HEK293 (cell line): ENCODE data around the gene TMEM51.

ENCODE experiments used
- CTCF ChIA-PET: fragments of 350-600 bp; formaldehyde crosslinking; extraction: SDS; loops from one replicate; lab custom pipeline; 2021; ENCODE audit warnings: antibody characterized with exemption; lab: Yijun Ruan, JAX
- POLR2A ChIA-PET: fragments of 300-600 bp; formaldehyde crosslinking; extraction: SDS; loops from one replicate; lab custom pipeline; 2020; ENCODE audit warnings: antibody characterized with exemption, inconsistent platforms; lab: Yijun Ruan, JAX
- H3K27ac ChIP-seq: fragments of 200-500 bp; sonication (Bioruptor generic); 2 replicates; pipeline ENCODE4 v1.5.1; 2014; ENCODE audit warnings: low read depth, low read length, control low read depth, inconsistent platforms; ENCODE audit errors: extremely low read depth
- H3K36me3 ChIP-seq, 2 experiments: fragments of 200-500 bp in 1 of 2; sonication (Bioruptor generic) in 1 of 2; 1 replicate in 1 of 2; 2 replicates in 1 of 2; pipeline ENCODE4 v1.5.1; 2014 to 2017; ENCODE audit warnings: inconsistent platforms in 2 of 2, low read length in 2 of 2; ENCODE audit not compliant: control insufficient read depth in 2 of 2, insufficient read depth in 1 of 2
- H3K4me1 ChIP-seq: fragments of 200-500 bp; sonication (Bioruptor generic); 2 replicates; pipeline ENCODE4 v1.5.1; 2014; ENCODE audit warnings: mild to moderate bottlenecking, low read length, inconsistent platforms; ENCODE audit not compliant: control insufficient read depth, insufficient read depth
- H3K4me3 ChIP-seq: 2 replicates; pipeline ENCODE4 v1.5.1; 2011; ENCODE audit warnings: low read depth, mild to moderate bottlenecking, control low read depth, low read length, moderate library complexity
- H3K9me3 ChIP-seq: fragments of 200-500 bp; sonication (Bioruptor generic); 2 replicates; pipeline ENCODE4 v1.5.1; 2014; ENCODE audit warnings: low read depth, low read length, inconsistent platforms; ENCODE audit not compliant: control insufficient read depth, insufficient read depth
- GFI1B ChIP-seq: fragments of 450-650 bp; formaldehyde crosslinking; IDR thresholded peaks from 2 replicates; pipeline ENCODE4 v1.5.1; 2016; ENCODE audit warnings: missing biosample characterization, missing genetic modification characterization
- GLIS2 ChIP-seq: fragments of 450-650 bp; formaldehyde crosslinking; IDR thresholded peaks from 2 replicates; pipeline ENCODE4 v1.5.1; 2016; ENCODE audit warnings: missing biosample characterization, missing genetic modification characterization
- RBAK ChIP-seq: fragments of 450-650 bp; formaldehyde crosslinking; IDR thresholded peaks from 2 replicates; pipeline ENCODE4 v1.5.1; 2016; ENCODE audit warnings: missing biosample characterization, missing genetic modification characterization
- SETDB1 ChIP-seq: IDR thresholded peaks from one replicate; pipeline ENCODE4 v1.6.1; 2017; ENCODE audit warnings: mild to moderate bottlenecking, low read length, moderate library complexity, mixed read lengths; ENCODE audit not compliant: insufficient read length
- SP2 ChIP-seq: fragments of 450-650 bp; formaldehyde crosslinking; IDR thresholded peaks from 2 replicates; pipeline ENCODE4 v1.5.1; 2016; ENCODE audit warnings: missing biosample characterization, missing genetic modification characterization
- SP7 ChIP-seq: fragments of 450-650 bp; formaldehyde crosslinking; IDR thresholded peaks from 2 replicates; pipeline ENCODE4 v1.5.1; 2016; ENCODE audit warnings: missing biosample characterization, missing genetic modification characterization
- ZBTB21 ChIP-seq: fragments of 450-650 bp; formaldehyde crosslinking; IDR thresholded peaks from 2 replicates; pipeline ENCODE4 v1.5.1; 2017; ENCODE audit warnings: missing biosample characterization, missing genetic modification characterization
- ZEB2 ChIP-seq: fragments of 450-650 bp; formaldehyde crosslinking; IDR thresholded peaks from 2 replicates; pipeline ENCODE4 v1.5.1; 2016; ENCODE audit warnings: missing biosample characterization, missing genetic modification characterization
- ZNF146 ChIP-seq: fragments of 450-650 bp; formaldehyde crosslinking; IDR thresholded peaks from 2 replicates; pipeline ENCODE4 v1.5.1; 2016; ENCODE audit warnings: missing biosample characterization, missing genetic modification characterization
- ZNF211 ChIP-seq: fragments of 450-650 bp; formaldehyde crosslinking; IDR thresholded peaks from 2 replicates; pipeline ENCODE4 v1.5.1; 2016; ENCODE audit warnings: low read depth, missing biosample characterization, missing genetic modification characterization
- ZNF24 ChIP-seq: fragments of 450-650 bp; formaldehyde crosslinking; IDR thresholded peaks from 2 replicates; pipeline ENCODE4 v1.5.1; 2016; ENCODE audit warnings: missing biosample characterization, missing genetic modification characterization
- ZNF292 ChIP-seq: fragments of 450-650 bp; formaldehyde crosslinking; IDR thresholded peaks from 2 replicates; pipeline ENCODE4 v1.5.1; 2016; ENCODE audit warnings: low read depth, missing biosample characterization, missing genetic modification characterization, borderline replicate concordance
- ZNF311 ChIP-seq: fragments of 450-650 bp; formaldehyde crosslinking; IDR thresholded peaks from 2 replicates; pipeline ENCODE4 v1.5.1; 2017; ENCODE audit warnings: missing biosample characterization, missing genetic modification characterization, borderline replicate concordance
- ZNF394 ChIP-seq: fragments of 450-650 bp; formaldehyde crosslinking; IDR thresholded peaks from 2 replicates; pipeline ENCODE4 v1.5.1; 2016; ENCODE audit warnings: missing biosample characterization, missing genetic modification characterization, mild to moderate bottlenecking, moderate library complexity, borderline replicate concordance
- ZNF398 ChIP-seq: fragments of 450-650 bp; formaldehyde crosslinking; IDR thresholded peaks from 2 replicates; pipeline ENCODE4 v1.5.1; 2017; ENCODE audit warnings: missing biosample characterization, missing genetic modification characterization
- ZNF404 ChIP-seq: fragments of 450-650 bp; formaldehyde crosslinking; IDR thresholded peaks from 2 replicates; pipeline ENCODE4 v1.5.1; 2017; ENCODE audit warnings: missing biosample characterization, missing genetic modification characterization
- ZNF426 ChIP-seq: fragments of 450-650 bp; formaldehyde crosslinking; IDR thresholded peaks from 2 replicates; pipeline ENCODE4 v1.5.1; 2017; ENCODE audit warnings: missing biosample characterization, missing genetic modification characterization, mild to moderate bottlenecking, inconsistent platforms, moderate library complexity
- ZNF510 ChIP-seq: fragments of 450-650 bp; formaldehyde crosslinking; IDR thresholded peaks from 2 replicates; pipeline ENCODE4 v1.5.1; 2018; ENCODE audit warnings: mild to moderate bottlenecking, missing genetic modification characterization, missing biosample characterization; ENCODE audit not compliant: insufficient replicate concordance
- ZNF521 ChIP-seq: fragments of 450-650 bp; formaldehyde crosslinking; IDR thresholded peaks from 2 replicates; pipeline ENCODE4 v1.5.1; 2017; ENCODE audit warnings: missing biosample characterization, mild to moderate bottlenecking, missing genetic modification characterization
- ZNF585B ChIP-seq: fragments of 450-650 bp; formaldehyde crosslinking; IDR thresholded peaks from 2 replicates; pipeline ENCODE4 v1.5.1; 2016; ENCODE audit warnings: missing biosample characterization, missing genetic modification characterization
- ZNF654 ChIP-seq: fragments of 450-650 bp; formaldehyde crosslinking; IDR thresholded peaks from 2 replicates; pipeline ENCODE4 v1.5.1; 2016; ENCODE audit warnings: low read depth, missing biosample characterization, missing genetic modification characterization
- ZNF707 ChIP-seq: fragments of 450-650 bp; formaldehyde crosslinking; IDR thresholded peaks from 2 replicates; pipeline ENCODE4 v1.5.1; 2016; ENCODE audit warnings: missing biosample characterization, missing genetic modification characterization
- ZNF747 ChIP-seq: fragments of 450-650 bp; formaldehyde crosslinking; IDR thresholded peaks from 2 replicates; pipeline ENCODE4 v1.5.1; 2016; ENCODE audit warnings: missing biosample characterization, missing genetic modification characterization
- TF ChIP-seq, protein P1 (sequence below): fragments of 450-650 bp; formaldehyde crosslinking; IDR thresholded peaks from 2 replicates; pipeline ENCODE4; 2016; ENCODE audit warnings: missing biosample characterization, missing genetic modification characterization

The TMEM51 gene

GRCh38 chr1:15231714-15232201 is 78.2 kb downstream of the TMEM51 start:
- ChIA-PET POLR2A (no interaction called here), CTCF (interaction anchor here (0.6 kb wide), 1 partner anchor 366 kb away, joined by 3 read pairs; no protein-coding TSS in a partner anchor)
- TF ChIP-seq ZNF404 (tag by site-specific recombination) (no peak), ZNF398 (tag by site-specific recombination) (no peak), ZNF426 (tag by site-specific recombination) (no peak), ZNF211 (tag by site-specific recombination) (no peak), GFI1B (tag by site-specific recombination) (no peak), RBAK (tag by site-specific recombination) (no peak), ZNF585B (tag by site-specific recombination) (no peak), ZBTB21 (tag by site-specific recombination) (no peak), ZNF747 (tag by site-specific recombination) (no peak), ZNF292 (no peak), ZNF654 (tag by site-specific recombination) (no peak), ZNF24 (no peak), ZEB2 (tag by site-specific recombination) (no peak), ZNF521 (no peak)
- TF ChIP-seq, protein P1, sequence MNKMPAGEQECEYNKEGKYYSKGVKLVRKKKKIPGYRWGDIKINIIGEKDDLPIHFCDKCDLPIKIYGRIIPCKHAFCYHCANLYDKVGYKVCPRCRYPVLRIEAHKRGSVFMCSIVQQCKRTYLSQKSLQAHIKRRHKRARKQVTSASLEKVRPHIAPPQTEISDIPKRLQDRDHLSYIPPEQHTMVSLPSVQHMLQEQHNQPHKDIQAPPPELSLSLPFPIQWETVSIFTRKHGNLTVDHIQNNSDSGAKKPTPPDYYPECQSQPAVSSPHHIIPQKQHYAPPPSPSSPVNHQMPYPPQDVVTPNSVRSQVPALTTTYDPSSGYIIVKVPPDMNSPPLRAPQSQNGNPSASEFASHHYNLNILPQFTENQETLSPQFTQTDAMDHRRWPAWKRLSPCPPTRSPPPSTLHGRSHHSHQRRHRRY (tag by site-specific recombination) = no peak
- Histone ChIP-seq H3K36me3 (no peaks in the 10 kb centered on the region), H3K4me1 (no peaks in the 10 kb centered on the region), H3K27ac (no peak overlapping the region), H3K9me3 (no peaks in the 10 kb centered on the region), H3K4me3 (no peak overlapping the region)

DNA sequence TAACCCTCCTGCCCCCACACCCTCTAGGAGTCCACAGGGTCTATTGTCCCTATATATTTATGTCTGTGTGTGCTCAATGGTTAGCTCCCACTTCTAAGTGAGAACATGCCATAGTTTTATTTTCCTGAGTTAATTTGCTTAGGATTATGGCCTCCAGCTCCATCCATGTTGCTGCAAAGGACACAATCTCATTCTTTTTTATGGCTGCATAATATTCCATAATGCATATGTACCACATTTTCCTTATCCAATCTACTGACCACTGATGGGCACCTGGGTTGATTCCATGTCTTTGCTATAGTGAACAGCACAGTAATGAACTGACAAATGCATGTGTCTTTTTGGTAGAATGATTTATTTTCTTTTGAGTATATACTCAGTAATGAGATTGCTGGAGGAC is 80.1 kb downstream of the TMEM51 start:
- Histone ChIP-seq H3K36me3 (no peaks in the 10 kb centered on the region), H3K27ac (no peak overlapping the region), H3K4me1 (no peaks in the 10 kb centered on the region), H3K9me3 (no peaks in the 10 kb centered on the region), H3K4me3 (no peak overlapping the region)
- ChIA-PET CTCF (interaction anchor here (1.0 kb wide), 1 partner anchor 82 kb away, joined by 6 read pairs; no protein-coding TSS in a partner anchor), POLR2A (no interaction called here)
- TF ChIP-seq GLIS2 (tag by site-specific recombination) (no peak), GFI1B (tag by site-specific recombination) (no peak), ZNF311 (no peak), ZNF146 (tag by site-specific recombination) (peak; percentile 91)

- Histone ChIP-seq H3K27ac (no peak overlapping the region), H3K36me3 (no peaks in the 10 kb centered on the region), H3K4me1 (no peaks in the 10 kb centered on the region), H3K9me3 (no peaks in the 10 kb centered on the region), H3K4me3 (no peak overlapping the region)
- TF ChIP-seq SP7 (tag by site-specific recombination) (0 out of 2 replicates have a peak, but pooled peaks have one; percentile 17), ZNF394 (tag by site-specific recombination) (peak; percentile 19; the same call in 1 of the 2 replicates), SETDB1 (peak; percentile 57), ZNF510 (tag by site-specific recombination) (no peak), SP2 (tag by site-specific recombination) (peak; percentile 24; the same call in 1 of the 2 replicates), ZNF707 (tag by site-specific recombination) (no peak)
- ChIA-PET CTCF (interaction anchor here (0.6 kb wide), 1 partner anchor 51 kb away, joined by 3 read pairs; no protein-coding TSS in a partner anchor), POLR2A (no interaction called here)
Measured at GRCh38 chr1:15236321-15236721, 82.8 kb downstream of the TMEM51 start.
